Stimulated activated CD8-positive, alpha-beta memory T cell treated with anti-CD3 and anti-CD28 coated beads, Interleukin-4, amount 100 ng/mL, for 48 hours (primary cell): ENCODE data around the gene ERH.
A peak's percentile ranks its signal among the peaks of the same experiment; 100 is the strongest.

Source experiments
- DNase-seq: peaks from one replicate; pipeline ENCODE4 v3.0.0-alpha.2; 2020

The ERH gene

DNA sequence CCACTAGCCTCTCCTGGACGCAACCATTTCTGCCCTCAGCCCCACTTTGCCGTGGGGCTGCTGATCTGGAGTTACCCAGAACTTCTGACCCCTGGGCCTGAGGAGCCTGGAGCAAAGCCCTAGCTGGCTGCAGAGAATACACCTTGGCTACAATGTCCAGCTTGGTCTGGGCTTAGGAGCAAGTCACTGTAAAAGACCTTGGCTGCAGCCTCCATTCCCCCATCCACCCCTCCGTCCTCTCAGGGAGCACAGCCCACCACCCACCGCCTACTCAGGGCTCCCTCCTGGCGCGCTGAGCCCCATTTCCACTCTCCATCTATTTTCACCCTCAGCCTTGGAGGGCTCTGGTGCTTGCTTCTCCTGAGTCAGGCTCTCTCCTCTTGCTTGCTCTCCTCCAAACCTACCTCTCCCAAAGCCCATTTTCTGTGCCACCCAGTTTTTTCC lies 42.9 kb downstream of the ERH start:
- DNase-seq: no peak

DNA sequence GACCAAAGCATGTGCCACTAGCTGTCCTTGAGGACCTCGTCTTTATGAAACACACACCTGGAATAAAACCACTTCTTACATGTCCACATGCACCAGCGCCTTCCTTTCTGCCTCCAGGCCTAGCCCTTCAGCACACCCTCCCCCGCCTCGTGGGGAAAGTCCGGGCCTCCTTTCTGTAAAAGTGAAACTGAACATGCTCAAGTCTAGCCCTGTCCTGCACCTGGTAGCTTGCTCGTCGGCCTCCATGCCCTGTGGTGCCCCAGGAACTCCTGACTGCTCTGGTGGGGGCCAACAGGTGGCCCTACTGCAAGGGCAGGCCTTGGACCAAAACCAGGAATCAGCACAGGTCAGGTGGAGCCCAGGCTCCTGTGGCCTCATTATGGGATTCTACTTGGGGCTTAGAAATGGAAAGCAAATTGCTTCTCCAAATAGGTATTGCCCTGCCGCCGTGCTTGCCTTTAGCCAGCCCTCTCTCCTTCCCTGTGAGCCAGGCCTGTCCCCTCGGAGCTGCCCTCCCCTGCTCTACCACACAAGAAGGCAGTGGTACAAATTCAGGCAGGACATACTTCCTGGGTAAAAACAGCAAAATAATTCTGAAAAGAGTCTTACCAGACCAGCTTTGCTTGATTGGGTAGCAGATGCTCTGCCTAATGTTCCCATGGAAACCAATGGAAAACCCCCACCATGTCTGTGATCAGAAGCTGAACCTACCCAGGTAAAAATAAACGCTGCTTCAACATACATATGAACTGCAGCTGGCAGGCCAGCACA lies 43.5 kb downstream of the ERH start:
- DNase-seq: peak; percentile 78

DNA sequence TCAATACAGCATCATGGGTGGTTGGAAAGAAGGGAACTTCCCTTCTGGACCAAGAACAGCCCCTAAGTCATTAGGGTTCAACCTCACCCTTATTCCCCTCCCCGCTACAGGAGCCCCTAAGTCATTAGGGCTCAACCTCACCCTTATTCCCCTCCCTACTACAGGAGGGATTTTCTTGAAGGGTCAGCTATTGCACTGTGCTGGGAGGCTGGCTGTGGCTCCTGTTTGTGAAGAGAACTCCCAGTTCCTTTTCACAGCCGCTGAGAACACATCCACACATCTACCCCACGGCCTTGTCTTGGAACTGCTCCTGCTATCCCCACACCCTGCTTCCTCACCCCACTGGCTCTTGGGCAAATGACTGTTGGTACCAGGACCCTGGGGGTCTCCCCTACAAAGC lies 44.9 kb downstream of the ERH start:
- no peak for DNase-seq

DNA sequence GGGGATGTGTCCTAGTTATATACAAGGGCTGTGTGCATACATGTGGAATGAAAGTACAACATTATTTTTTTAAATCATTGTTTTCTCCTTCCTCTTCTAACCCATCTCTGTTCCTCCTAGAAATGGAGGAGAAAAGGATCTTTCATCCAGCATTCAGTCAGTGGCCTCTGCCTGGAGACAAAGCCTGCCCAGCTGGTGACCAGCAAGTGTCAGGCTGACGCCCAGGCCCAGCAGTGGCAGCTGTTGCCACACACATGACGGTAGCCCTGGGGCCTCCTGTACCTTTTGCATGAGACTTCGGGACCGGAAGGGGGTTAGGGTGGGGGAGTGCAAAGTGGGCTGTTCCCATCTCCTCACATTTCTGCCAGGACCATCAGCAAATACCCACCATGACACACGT lies 46.2 kb downstream of the ERH start:
- DNase-seq: no peak

DNA sequence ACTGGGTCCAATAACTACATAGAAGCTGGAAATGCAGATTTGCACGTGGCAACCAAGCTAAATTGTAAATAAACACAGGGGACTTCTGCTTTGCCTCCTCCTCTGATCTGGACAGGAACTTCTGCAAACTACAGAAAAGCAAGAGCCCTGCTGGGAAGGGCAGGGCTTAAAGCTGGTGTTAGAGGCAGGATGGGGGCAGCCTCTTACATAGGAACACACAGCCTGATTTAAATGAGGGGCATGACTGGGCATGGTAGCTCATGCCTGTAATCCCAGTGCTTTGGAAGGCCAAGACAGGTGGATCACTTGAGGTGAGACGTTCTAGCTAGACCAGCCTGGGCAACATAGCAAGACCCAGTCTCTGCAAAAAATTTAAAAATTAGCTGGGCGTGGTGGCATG lies 46.7 kb downstream of the ERH start:
- DNase-seq: no peak

DNA sequence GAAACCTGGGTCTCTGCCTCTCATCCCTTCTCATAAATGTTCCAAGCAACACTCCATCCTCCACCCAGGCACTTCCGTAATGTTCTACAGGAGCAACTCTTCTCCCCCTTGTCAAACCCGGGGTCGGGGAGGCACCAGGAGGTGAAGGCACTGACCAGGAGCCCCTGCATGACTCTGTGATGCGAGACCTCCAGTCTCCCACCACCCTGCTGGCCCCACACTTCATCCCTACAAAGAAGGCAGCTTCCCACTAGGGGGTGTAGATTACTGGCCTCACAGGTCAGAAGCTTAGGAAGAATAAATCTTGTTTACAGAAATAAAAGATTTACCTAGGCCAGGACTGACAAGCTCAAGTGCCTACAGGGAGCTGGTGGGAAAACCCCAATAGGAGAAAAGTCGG lies 47.2 kb downstream of the ERH start:
- DNase-seq: no peak

DNA sequence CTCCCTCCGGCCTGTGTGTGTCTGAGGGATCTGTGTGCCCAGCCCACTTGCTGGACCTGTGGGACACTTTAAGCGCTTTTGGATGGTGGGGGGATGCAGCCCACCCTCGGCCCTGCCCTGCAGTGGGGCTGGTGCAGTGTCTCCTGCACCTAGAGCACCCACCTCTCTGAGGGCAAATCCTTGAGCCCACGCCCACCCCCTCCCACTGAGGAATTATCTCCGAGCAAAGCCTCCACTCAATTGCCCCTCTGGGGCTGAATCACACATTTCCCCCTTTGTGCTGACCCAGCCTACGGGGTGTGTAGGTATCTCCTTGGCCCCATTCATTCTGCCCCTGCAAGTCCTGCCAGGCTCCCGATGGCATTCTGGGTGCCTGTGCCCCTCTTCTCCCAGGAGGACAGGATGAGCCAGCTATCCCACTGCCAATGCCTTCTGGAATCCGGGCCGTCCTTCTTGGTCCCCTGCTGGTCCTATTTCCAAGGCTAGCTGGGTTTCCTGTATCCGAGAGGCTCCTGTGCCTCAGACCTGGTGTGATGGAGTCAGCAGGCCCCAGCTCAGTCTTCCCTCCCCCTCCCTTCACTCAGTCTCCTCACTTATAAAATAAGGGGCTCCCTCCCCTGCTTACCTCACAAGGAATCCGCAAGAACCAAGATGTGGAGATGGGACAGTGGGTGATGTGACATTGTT lies 48.9 kb downstream of the ERH start:
- DNase-seq: no peak

DNA sequence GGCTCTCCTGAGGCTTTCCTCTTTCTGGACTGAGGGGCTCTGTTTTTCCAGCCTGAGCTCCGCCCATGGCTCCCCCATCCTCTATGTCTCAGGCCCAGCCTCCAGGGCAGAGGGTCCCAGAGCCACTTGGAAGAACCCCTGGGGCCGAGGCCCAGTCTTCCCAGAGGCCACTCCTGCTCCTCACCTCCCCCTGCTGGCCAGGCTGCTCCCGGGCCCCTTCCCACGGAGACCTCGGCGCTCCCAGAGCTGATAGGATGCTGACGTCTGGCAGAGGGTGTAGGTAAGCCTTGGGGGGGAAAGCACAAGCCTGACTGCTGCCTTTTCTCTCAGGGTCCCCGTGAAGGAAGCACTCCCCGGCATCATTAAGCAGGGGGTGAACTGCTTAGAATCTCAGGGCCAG lies 51.4 kb downstream of the ERH start:
- peak; percentile 49 for DNase-seq

DNA sequence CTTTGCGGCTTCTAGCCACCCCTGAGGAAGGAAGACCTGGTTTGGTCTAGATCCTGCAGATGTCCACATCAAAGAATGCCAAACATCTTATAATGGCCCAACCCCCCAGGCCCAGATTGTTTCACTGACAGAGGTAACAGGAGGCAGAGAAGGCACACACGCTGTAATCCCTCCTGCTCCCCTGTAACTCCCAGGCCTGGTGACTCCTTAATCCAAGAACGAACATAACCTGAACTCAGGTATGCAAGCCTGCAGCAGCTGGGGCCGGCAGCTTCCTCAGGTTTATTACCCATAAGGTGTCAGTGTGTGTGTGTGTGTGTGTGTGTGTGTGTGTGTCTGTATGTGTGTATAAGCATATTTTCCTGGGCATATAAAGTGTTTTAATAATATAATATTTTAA lies 52.7 kb downstream of the ERH start:
- no peak for DNase-seq

DNA sequence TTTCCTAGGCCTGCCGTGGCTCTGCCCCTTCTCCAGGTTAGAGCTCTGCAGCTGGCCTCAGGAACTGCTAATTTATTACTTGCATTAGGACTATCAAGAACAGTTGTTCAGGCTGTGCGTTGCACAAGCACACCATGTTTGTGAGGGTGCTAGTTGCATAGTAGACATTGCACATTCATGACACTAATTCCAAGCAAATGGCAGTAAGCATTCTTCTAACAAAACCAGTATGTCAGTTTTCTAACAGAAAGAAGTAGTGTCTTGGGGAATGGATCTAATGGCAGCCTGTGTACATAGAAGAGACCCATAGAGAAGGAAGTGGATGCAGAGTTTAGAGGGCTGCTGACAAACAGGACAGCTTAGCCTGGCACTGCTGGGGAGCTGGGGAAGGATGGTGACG lies 53.9 kb downstream of the ERH start:
- DNase-seq: no peak

DNA sequence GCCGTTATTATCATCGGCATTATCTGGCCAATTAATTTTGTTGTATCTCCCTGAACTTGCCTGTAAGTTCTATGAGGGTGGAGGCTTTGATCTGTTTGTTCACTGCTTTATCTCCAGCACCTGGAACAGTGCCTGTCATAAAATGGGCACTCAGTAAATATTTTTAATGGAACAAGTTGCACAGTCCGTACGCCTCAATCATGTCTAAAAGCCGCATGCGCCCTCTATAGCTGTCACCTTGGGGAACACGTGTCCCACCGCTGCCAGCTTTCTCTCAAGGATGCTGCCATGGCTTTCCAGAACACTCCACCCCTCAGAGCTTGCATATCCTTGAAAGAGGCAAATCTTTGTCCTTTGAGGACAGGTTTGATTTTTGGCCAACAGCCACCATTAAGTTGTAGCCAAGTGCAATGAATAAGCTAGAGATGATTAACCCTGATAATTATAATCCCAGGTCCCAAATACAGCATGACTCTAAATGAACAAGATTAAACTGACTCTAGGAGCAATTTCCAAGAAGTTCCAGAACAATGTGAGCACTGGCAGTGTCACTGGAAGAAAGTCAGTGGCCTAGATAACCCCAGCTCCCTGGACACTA lies 55.1 kb downstream of the ERH start:
- DNase-seq: no peak

DNA sequence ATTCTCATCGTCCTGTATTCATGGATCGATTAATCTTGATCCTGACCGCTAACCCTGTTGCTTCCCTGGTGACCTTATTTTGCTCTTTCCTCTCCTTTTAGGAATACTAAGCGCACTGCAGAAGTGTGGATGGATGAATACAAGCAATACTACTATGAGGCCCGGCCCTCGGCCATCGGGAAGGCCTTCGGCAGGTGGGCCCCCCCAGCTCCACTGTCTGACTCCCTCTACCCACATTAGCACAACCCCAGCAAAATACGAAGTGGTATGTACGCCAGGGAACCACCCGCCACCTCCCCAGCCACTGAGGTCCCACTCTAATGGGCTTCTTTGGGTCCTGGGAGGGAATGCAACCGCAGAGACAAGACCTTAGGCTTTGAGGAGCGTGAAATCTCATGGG lies 58.7 kb downstream of the ERH start:
- no peak for DNase-seq

DNA sequence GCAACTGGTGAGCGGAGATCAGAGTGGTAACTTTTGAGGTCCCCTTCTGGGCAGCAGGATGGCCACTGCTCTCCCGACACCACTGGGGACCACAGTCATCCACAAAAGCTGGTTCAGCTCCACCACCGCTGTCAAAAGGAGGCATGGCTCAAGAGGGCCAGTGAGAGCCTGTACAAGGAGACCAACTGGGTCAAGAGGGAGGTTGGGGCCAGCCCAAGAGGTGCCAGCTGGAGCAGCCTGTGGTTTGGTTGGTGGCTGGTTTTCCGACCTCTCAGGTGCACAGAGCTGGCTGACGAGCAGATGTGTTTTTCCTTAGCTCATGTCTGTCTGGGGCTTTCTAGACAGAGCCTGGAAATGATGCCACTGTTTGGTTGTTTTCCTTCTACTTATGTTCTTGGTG lies 60.1 kb downstream of the ERH start:
- DNase-seq: no peak

DNA sequence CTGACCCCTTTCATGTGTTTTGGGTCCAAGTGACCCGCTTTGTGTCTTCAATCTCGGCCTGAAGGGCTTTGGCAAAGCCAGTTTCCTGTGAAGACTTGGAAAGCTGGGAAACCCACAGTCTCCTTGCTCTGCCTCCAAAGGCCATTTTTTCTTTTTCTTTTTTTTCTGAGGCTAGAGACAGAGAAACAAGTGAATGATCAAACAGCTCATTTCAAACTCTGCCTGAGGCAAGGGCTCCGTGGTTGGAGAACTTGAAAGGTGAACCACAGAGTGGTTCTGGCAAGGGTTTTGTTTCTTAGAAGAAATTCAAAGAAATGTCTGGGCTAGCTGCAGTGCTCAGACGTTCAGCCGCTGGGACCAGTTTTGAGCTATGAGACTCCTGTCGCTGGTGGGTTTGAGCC lies 62.7 kb downstream of the ERH start:
- DNase-seq: no peak

DNA sequence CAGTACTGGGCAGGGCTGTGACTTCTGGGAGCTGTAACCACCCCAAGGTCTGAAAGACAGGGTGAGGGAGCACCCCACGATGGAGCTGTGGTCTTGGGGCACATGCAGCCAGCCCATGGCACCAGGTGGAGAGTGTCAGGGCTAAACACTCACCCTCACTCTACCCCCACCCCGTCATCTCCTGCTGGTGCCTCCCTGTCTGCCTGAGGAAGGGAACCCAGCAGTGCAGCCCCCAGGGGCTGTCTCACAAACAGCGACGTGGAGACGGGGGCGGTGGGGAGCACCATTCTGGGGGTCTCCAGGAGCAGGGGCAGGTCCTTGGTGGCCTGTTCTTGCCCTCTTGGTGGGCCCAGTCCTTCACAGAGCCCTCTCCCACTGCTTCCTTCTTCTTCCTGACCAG lies 63.5 kb downstream of the ERH start:
- DNase-seq: no peak

DNA sequence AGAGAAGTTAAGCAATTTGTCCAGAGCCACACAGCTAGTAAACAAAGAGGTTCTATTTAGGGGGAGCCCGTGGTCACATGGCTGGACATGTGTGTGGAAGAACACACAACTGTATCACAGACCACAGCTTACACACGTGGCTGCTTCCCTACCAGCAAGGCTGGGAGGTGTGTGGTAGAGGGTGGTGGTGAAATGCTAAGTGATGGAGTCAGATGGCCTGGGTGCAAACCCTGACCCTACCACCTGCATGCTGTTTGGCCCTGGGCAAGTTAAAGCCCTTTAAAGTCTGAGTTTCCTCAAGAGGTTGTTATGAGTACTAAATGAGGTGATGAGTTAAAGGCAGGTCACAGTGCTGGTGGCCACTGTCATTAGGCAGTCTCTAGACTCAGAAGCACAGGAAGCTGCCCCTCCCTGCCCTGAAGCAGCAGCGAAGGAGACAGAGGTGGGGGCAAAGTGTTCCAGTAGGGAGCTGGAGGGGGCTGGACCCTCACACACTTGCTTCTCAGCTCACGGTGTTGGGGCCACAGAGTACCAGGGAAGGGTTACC lies 64.2 kb downstream of the ERH start:
- no peak for DNase-seq

DNA sequence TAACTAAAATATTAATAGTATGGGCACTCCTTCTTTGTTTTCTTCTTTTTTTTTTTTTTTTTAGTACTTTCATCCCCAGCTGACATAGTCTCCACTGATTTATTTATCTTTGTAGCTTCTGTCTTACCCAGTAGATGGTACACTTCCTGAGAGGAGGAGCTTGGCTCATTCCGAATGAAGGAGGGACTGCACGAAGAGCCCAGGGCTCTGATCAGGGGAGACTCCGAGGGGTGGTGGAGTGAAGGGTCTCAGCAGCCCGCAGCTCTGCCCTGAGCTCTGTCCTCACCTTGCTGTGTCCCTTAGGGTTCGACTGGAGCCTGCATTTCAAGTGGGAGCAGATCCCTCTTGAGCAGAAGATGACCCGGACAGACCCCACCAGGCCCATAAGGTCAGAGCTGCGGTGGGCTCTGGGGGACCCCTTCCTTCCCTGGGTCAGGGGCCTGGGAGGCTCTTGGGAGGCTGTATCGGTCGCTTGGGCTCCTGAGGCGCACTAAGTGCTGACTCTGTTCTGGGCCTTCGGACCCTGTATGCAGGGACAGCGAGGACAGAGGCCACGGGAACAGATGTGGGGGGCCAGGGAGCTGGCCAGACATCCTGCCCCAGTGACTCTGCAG lies 65.2 kb downstream of the ERH start:
- DNase-seq: no peak

DNA sequence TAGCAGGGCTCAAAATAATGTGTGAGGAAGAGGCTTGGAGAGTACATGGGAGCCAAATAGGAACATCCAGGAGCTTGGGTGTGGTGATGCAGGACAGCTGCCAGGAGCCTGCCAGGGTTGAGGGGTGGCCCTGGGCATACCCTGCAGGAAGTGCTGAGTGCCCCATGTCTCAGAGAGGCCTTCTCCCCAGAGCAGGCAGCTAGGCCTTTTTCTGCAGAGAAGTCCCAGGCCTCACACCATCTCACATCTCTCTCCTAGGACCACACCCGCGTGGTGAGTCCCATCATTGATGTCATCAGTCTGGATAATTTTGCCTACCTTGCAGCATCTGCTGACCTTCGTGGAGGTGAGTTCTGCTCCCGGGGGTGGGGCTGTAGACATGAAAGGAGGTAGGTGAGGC lies 66.9 kb downstream of the ERH start:
- no peak for DNase-seq
